Tibial nerve (tissue), 4 donors: Measurements from ENCODE around the gene DGKI.

Source experiments
- CTCF ChIP-seq, 5 experiments: fragments of 200-600 bp in 3 of 5; fragments of 450-650 bp in 2 of 5; sonication (generic) in 3 of 5; IDR thresholded peaks; one replicate each; pipeline ENCODE4 v1.5.1; 2016 to 2019; ENCODE audit warnings: antibody characterized with exemption in 5 of 5, mild to moderate bottlenecking in 3 of 5, moderate library complexity in 2 of 5
- EP300 ChIP-seq, 2 donors: sonication (generic); formaldehyde crosslinking; IDR thresholded peaks; one replicate each; pipeline ENCODE4 v1.6.1; 2017; ENCODE audit warnings: antibody characterized with exemption in 2 of 2, mild to moderate bottlenecking in 1 of 2

- TF ChIP-seq CTCF (IDR thresholded peaks at IDR 0.05) (no peak), EP300 (IDR thresholded peaks at IDR 0.05) (no peak)
These were observed 300.8 kb downstream of the DGKI start for GRCh38 chr7:137546009-137546408.
